Right lobe of liver (tissue), 6 donors: ENCODE results near the gene AHDC1. TPM values are rescaled to one million over a fixed set of nuclear protein-coding genes. Genes with fewer than 3 reads are reported as not detected.

Source experiments
- ATAC-seq, 4 donors: fragments of 200-7000 bp; cut with Tn5 transposase; one replicate each; pipeline ENCODE4 v1.9.1; 2020; ENCODE audit warnings: mild to moderate bottlenecking in 4 of 4, moderate library complexity in 4 of 4
- DNase-seq, 3 donors: peaks; one replicate each; pipeline ENCODE4 v3.0.0-alpha.2; 2020
- H3K27ac ChIP-seq, 3 donors: fragments of 200-600 bp; one replicate each; pipeline ENCODE4 v1.8.0; 2022
- H3K27me3 ChIP-seq, 2 donors: fragments of 200-600 bp; one replicate each; pipeline ENCODE4 v1.8.0; 2022
- H3K36me3 ChIP-seq, 4 donors: fragments of 200-600 bp; sonication (generic) in 1 of 4; one replicate each; pipeline versions ENCODE4 v1.5.1 to v1.8.0; 2017 to 2022; ENCODE audit warnings: control low read depth in 1 of 4
- H3K4me1 ChIP-seq, 4 donors: fragments of 200-600 bp; sonication (generic) in 1 of 4; one replicate each; pipeline versions ENCODE4 v1.5.1 to v1.8.0; 2017 to 2022; ENCODE audit warnings: control low read depth in 1 of 4
- H3K4me3 ChIP-seq, 3 donors: fragments of 200-600 bp; one replicate each; pipeline ENCODE4 v1.8.0; 2022
- H3K9me3 ChIP-seq, 4 donors: fragments of 200-600 bp; sonication (generic) in 1 of 4; one replicate each; pipeline versions ENCODE4 v1.5.1 to v1.8.0; 2017 to 2022; ENCODE audit warnings: control low read depth in 1 of 4
- POLR2A ChIP-seq: fragments of 450-650 bp; IDR thresholded peaks from one replicate; pipeline ENCODE4 v1.6.1; 2017; ENCODE audit warnings: antibody characterized with exemption, mild to moderate bottlenecking
- WGBS: methylation state at CpG from one replicate; pipeline ENCODE4 v1.1.6; 2018; ENCODE audit warnings: low coverage, low lambda C conversion rate; ENCODE audit not compliant: insufficient coverage; ENCODE audit errors: missing lambda C conversion rate; 5-methylcytosine and 5-hydroxymethylcytosine counted together
- intact Hi-C, 2 donors: fragments of 100-400 bp; cut with DNase I; formaldehyde crosslinking; loops; one replicate each; pipeline versions ENCODE4 v1.11.2 to v1.14.1; 2022
- total RNA-seq, 6 experiments: library from RNA; depleted of rRNA in 2 of 6; stranded (reverse); fragments of >200 nt in 2 of 6; fragmentation: NEBNext Ultra II Directional in 3 of 6; extraction: Animal tissue kit (Norgen Biotek cat#: 25700) in 3 of 6; gene quantifications; one replicate each; pipeline versions ENCODE4 v1.1.0 to v1.2.4, GENCODE V29; 2016 to 2023
- TF ChIP-seq, protein P1 (sequence below), 4 donors: fragments of 200-600 bp in 3 of 4; fragments of 450-650 bp in 1 of 4; IDR thresholded peaks; one replicate each; pipeline versions ENCODE4 v1.5.1 to v1.8.0; 2016 to 2022; ENCODE audit warnings: antibody characterized with exemption in 4 of 4, mild to moderate bottlenecking in 2 of 4
- donor health status: DM: no; HTN: yes; CAD: no.
- donor health status: DM: no; HTN: no; CAD: no.
- donor health status: DM: no; HTN: no; CAD: no.
- donor health status: DM: no; HTN: yes; CAD: no.
- donor health status: DM: no; HTN: yes; CAD: no.

AHDC1 gene
- total RNA-seq, 6 experiments from 2014 or later, result 5.5 to 21.3 (median 10.9) TPM

GRCh38 chr1:27593678-27594563 lies 10.0 kb downstream of the AHDC1 start:
- ATAC-seq, result no peak
- Histone ChIP-seq H3K36me3 (no peaks in the 10 kb centered on the region), H3K27me3 (no peaks in the 10 kb centered on the region), H3K4me1 (no peaks in the 10 kb centered on the region), H3K4me3 (no peak overlapping the region), H3K9me3 (no peaks in the 10 kb centered on the region), H3K27ac (no peak overlapping the region)
- 49% methylated on average over 4 of the region's 8 CpGs for WGBS
- no peak for TF ChIP-seq POLR2A
- TF ChIP-seq, protein P1, sequence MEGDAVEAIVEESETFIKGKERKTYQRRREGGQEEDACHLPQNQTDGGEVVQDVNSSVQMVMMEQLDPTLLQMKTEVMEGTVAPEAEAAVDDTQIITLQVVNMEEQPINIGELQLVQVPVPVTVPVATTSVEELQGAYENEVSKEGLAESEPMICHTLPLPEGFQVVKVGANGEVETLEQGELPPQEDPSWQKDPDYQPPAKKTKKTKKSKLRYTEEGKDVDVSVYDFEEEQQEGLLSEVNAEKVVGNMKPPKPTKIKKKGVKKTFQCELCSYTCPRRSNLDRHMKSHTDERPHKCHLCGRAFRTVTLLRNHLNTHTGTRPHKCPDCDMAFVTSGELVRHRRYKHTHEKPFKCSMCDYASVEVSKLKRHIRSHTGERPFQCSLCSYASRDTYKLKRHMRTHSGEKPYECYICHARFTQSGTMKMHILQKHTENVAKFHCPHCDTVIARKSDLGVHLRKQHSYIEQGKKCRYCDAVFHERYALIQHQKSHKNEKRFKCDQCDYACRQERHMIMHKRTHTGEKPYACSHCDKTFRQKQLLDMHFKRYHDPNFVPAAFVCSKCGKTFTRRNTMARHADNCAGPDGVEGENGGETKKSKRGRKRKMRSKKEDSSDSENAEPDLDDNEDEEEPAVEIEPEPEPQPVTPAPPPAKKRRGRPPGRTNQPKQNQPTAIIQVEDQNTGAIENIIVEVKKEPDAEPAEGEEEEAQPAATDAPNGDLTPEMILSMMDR (IDR thresholded peaks at IDR 0.05), result no peak
- no peak for DNase-seq
- intact Hi-C loops, result loop anchor here in 1 of 2 donors (10.0 kb wide), 1 partner anchor 189 kb away; no protein-coding TSS in a partner anchor

DNA sequence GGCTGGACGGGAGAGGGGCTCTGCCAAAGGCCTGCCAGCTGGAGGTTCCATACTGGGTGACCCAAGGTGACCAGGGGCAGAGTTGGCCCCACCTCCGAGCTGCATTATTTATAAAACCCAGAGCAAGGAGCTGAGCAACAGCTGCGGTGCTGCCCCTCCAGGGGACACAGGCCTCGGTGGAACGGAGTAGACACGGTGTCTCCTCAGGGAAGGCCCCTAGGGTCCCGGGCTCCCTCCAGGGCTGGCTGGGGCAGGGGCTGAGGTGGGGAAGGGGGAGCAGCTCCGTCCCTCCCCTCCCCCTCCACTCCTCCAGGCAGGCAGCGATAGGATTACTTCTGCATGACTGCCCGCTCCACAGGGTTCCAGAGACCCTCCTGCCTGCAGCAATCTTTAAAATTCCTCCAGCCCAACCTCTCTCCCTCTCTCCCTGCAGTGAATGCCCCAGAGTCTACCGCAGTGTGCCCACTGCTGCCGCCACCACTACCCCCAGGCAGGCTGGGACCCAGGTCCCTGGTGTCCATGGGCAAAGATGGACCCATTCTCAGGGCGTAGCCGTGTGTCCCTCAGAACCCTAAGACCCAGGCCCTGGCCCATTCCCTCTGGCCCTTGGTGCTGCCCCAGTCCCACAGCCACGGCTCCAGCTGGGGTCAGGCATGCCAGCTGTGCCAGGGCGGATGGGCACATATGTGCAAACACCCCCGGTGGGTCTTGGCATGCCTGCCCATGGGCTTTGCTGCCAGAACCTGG lies 10.8 kb downstream of the AHDC1 start:
- H3K27ac ChIP-seq, result no peak overlapping the region
- H3K36me3 ChIP-seq, result no peaks in the 10 kb centered on the region
- H3K27me3 ChIP-seq, result no peaks in the 10 kb centered on the region
- TF ChIP-seq, protein P1 (IDR thresholded peaks at IDR 0.05), result no peak
- TF ChIP-seq POLR2A, result no peak
- ATAC-seq, result no peak
- intact Hi-C loops, result loop anchor here in 1 of 2 donors (10.0 kb wide), 1 partner anchor 188 kb away; no protein-coding TSS in a partner anchor
- 92% methylated on average over 4 of the region's 17 CpGs for WGBS
- no peaks in the 10 kb centered on the region for H3K9me3 ChIP-seq
- DNase-seq, result no peak
- no peaks in the 10 kb centered on the region for H3K4me1 ChIP-seq
- no peak overlapping the region for H3K4me3 ChIP-seq

- no peak for DNase-seq
- WGBS, result 100% methylated on average over 3 of the region's 22 CpGs
- Histone ChIP-seq H3K36me3 (no peaks in the 10 kb centered on the region), H3K27me3 (no peaks in the 10 kb centered on the region), H3K4me1 (no peaks in the 10 kb centered on the region), H3K27ac (no peak overlapping the region), H3K4me3 (no peak overlapping the region), H3K9me3 (no peaks in the 10 kb centered on the region)
- intact Hi-C loops, result loop anchor here in 1 of 2 donors (10.0 kb wide), 1 partner anchor 188 kb away; no protein-coding TSS in a partner anchor
- no peak for ATAC-seq
- no peak for TF ChIP-seq POLR2A
- TF ChIP-seq, protein P1 (IDR thresholded peaks at IDR 0.05), result no peak
Observed at GRCh38 chr1:27592232-27592930, 11.6 kb downstream of the AHDC1 start.

DNA sequence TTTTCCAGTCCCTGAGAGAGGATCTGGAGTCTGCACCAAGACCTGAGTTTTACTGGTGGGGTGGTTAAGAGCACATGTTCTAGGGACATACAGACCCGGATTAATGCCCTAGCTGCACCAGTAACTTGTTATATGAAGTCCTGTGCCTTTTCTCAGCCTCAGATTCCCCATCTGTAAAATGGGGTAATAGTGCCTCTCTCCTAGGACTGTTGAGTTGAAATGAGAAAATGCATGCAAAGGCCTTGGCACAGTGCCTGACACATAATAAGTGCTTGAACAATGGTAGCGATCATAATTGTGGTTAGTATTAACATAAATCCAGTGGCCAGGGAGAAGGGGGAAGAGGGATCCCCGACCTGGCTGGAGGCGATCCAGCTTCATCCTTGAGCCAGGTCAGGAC lies 12.3 kb downstream of the AHDC1 start:
- ATAC-seq (no peak), DNase-seq (no peak)
- TF ChIP-seq POLR2A, result no peak
- TF ChIP-seq, protein P1 (IDR thresholded peaks at IDR 0.05), result no peak
- Histone ChIP-seq H3K27me3 (no peaks in the 10 kb centered on the region), H3K36me3 (no peaks in the 10 kb centered on the region), H3K4me3 (no peak overlapping the region), H3K4me1 (no peaks in the 10 kb centered on the region), H3K27ac (no peak overlapping the region), H3K9me3 (no peaks in the 10 kb centered on the region)
- 79% methylated on average over 2 of the region's 4 CpGs for WGBS
- intact Hi-C loops, result loop anchor here in 1 of 2 donors (10.0 kb wide), 1 partner anchor 187 kb away; no protein-coding TSS in a partner anchor
